Peyer's patch (tissue), 4 donors: ENCODE results near the gene KMO. TPM values are rescaled to one million over a fixed set of nuclear protein-coding genes. Genes with fewer than 3 reads are reported as not detected.

ENCODE experiments used
- DNase-seq, 3 donors: peaks; one replicate each; pipeline ENCODE4 v3.0.0-alpha.2; 2017 to 2019
- H3K27ac ChIP-seq, 4 donors: fragments of 200-600 bp; sonication (generic); one replicate each; pipeline ENCODE4 v1.5.1; 2016 to 2019
- H3K27me3 ChIP-seq, 2 donors: fragments of 200-600 bp; sonication (generic); one replicate each; pipeline ENCODE4 v1.5.1; 2019
- H3K36me3 ChIP-seq, 3 donors: fragments of 200-600 bp; sonication (generic); one replicate each; pipeline ENCODE4 v1.5.1; 2016 to 2019
- H3K4me1 ChIP-seq, 4 donors: fragments of 200-600 bp; sonication (generic); one replicate each; pipeline ENCODE4 v1.5.1; 2016 to 2019
- H3K4me3 ChIP-seq, 4 donors: fragments of 200-600 bp; sonication (generic); 1 replicate in 3 of 4; 2 replicates in 1 of 4; pipeline ENCODE4 v1.5.1; 2016 to 2019; ENCODE audit warnings: mild to moderate bottlenecking in 1 of 4
- H3K9me3 ChIP-seq, 4 donors: fragments of 200-600 bp; sonication (generic); one replicate each; pipeline ENCODE4 v1.5.1; 2016 to 2019; ENCODE audit warnings: mild to moderate bottlenecking in 1 of 4
- POLR2A ChIP-seq, 2 donors: fragments of 450-650 bp; IDR thresholded peaks; one replicate each; pipeline ENCODE4 v1.5.1; 2017; ENCODE audit warnings: antibody characterized with exemption in 2 of 2, mild to moderate bottlenecking in 2 of 2, moderate library complexity in 2 of 2
- total RNA-seq, 4 donors: library from RNA; depleted of rRNA; stranded (reverse); fragments of >200 nt; gene quantifications; one replicate each; pipeline ENCODE4 v1.1.0, GENCODE V29; 2016
- TF ChIP-seq, protein P1 (sequence below), 6 experiments: fragments of 450-650 bp in 4 of 6; fragments of 200-600 bp in 2 of 6; sonication (generic) in 1 of 6; IDR thresholded peaks; one replicate each; pipeline ENCODE4 v1.5.1; 2017 to 2019; ENCODE audit warnings: antibody characterized with exemption in 6 of 6, mild to moderate bottlenecking in 3 of 6, moderate library complexity in 1 of 6

KMO gene
- total RNA-seq, 4 donors from 2014 or later, result 0.13 to 32.2 (median 0.70) TPM; not detected in 1

DNA sequence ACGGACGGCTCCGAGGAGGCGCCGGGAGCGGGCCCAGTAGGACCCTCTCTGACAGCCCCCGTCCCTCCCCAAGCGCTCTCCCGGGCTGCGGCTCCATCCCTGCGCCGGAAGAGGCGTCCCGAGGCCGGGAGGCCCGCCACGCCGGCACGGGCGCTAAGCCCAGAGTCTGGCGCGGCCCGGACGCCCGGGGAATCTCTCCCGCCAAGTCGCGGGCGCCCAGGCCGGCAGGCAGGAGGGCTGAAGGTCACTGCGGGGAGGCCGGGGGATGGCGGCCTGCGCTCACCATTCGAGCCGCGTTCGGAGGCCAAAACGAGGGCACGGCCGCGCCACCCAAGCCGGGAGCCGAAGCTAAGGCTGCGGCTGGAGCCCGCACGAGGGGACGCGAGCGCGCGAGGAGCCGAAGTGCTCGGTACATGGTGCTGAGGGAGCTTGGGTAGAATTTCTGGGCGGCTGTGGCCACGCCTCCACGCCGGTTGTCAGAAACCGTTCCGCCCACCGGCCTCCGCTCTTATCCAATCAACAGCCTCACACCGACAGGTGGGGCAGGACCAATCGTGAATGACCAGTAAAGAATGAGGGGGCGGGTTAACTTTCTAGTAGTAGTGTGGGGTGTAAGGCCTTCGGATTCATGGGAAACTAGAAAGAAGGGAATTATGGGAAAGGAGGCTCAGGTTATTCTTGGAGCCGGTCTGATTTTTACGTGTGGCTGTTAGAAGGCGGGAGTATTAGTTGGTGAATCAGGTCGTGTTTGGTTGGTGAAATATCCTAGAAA is 12.7 kb upstream of the KMO start, which contains the start of gene FH:
TSS of gene FH (minus strand) at position 448 of the 772 bp plus-strand sequence. CDS start at position 415, 33 bp downstream.
- Histone ChIP-seq H3K9me3 (no peaks in the 10 kb centered on the region), H3K36me3 (peaks cover 0 to 9% (median 0%) of the 10 kb centered on the region in 3 donors), H3K4me1 (peaks cover 0 to 13% (median 0%) of the 10 kb centered on the region in 4 donors), H3K27me3 (no peaks in the 10 kb centered on the region), H3K4me3 (peak within 1 kb of the TSS; percentile 60 to 90 (median 74)), H3K27ac (peak within 1 kb of the TSS; percentile 64 to 93 (median 88))
- DNase-seq, result peak; percentile 96 to 98 (median 97)
- TF ChIP-seq, protein P1, sequence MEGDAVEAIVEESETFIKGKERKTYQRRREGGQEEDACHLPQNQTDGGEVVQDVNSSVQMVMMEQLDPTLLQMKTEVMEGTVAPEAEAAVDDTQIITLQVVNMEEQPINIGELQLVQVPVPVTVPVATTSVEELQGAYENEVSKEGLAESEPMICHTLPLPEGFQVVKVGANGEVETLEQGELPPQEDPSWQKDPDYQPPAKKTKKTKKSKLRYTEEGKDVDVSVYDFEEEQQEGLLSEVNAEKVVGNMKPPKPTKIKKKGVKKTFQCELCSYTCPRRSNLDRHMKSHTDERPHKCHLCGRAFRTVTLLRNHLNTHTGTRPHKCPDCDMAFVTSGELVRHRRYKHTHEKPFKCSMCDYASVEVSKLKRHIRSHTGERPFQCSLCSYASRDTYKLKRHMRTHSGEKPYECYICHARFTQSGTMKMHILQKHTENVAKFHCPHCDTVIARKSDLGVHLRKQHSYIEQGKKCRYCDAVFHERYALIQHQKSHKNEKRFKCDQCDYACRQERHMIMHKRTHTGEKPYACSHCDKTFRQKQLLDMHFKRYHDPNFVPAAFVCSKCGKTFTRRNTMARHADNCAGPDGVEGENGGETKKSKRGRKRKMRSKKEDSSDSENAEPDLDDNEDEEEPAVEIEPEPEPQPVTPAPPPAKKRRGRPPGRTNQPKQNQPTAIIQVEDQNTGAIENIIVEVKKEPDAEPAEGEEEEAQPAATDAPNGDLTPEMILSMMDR (IDR thresholded peaks at IDR 0.05), result peak in 1 of 6 experiments; percentile 4
- peak; percentile 65 to 93 for TF ChIP-seq POLR2A (IDR thresholded peaks at IDR 0.05)

DNA sequence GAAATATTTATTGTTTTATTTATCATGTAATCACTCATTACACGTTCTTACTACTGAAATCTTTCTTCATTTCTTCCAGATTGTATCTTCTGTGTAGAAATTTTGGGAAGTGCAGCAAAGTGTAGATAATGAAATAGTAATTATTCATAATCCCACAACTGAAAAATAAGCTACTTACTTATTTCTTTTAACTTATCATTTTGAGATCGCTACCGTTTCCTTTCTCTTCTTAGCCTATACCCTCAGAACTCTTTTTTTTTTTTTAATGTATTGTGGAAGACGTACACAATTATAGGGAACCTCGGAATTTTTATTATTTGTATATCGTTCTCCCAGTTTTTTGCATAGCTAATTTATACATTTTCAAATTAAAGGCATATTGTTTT is 12.1 kb upstream of the KMO start:
- Histone ChIP-seq H3K4me1 (peaks cover 0 to 13% (median 0%) of the 10 kb centered on the region in 4 donors), H3K36me3 (peaks cover 0 to 9% (median 0%) of the 10 kb centered on the region in 3 donors), H3K9me3 (no peaks in the 10 kb centered on the region), H3K4me3 (peak overlapping the region; percentile 60 to 90 (median 74)), H3K27me3 (no peaks in the 10 kb centered on the region), H3K27ac (peak overlapping the region; percentile 31 to 93 (median 88))
- TF ChIP-seq, protein P1 (IDR thresholded peaks at IDR 0.05), result no peak
- TF ChIP-seq POLR2A (IDR thresholded peaks at IDR 0.05), result no peak
- DNase-seq, result no peak

DNA sequence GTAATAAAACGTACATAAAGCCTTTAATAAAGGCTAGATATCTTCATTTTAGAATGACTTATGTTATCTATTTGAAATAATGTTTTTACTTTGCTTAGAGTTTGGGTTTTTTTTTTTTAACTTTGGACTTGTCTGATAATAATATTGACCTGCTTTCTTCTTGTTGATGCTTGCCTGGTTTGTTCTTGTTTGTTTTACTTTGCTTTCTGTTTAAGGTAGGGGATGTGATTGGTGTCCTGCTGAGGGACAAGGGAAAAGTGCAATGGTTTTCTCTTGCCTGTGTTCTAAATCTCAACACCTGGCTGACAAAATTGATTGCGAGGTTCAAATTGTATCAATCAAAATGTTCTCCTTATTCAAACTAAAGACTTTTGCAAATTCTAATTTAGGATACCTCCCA is 10.5 kb upstream of the KMO start:
- no peaks in the 10 kb centered on the region for H3K36me3 ChIP-seq
- H3K4me1 ChIP-seq, result peaks cover 0 to 13% (median 0%) of the 10 kb centered on the region in 4 donors
- no peaks in the 10 kb centered on the region for H3K27me3 ChIP-seq
- TF ChIP-seq POLR2A (IDR thresholded peaks at IDR 0.05), result no peak
- TF ChIP-seq, protein P1 (IDR thresholded peaks at IDR 0.05), result no peak
- no peaks in the 10 kb centered on the region for H3K9me3 ChIP-seq
- H3K27ac ChIP-seq, result no peak overlapping the region
- H3K4me3 ChIP-seq, result no peak overlapping the region
- no peak for DNase-seq

DNA sequence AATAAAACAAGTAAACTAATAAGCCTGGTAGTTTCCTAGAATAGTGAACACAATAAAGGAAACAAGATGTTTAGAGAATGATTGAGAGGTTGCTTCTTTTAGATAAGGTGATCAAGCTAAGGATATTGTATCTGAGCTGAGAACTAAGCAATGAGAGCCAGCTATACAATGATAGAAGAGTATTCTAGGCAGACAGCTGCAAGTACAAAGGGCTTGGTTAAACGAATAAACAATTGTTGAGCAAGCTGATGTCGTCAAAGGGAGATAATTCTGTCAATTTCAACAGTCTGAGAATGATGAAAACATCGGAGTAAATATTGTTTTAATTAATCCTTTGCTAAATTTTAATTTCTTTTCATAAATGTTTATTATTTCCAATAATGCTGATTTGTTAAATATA is 7.2 kb upstream of the KMO start:
- no peaks in the 10 kb centered on the region for H3K9me3 ChIP-seq
- H3K4me1 ChIP-seq, result peaks cover 0 to 6% (median 0%) of the 10 kb centered on the region in 4 donors
- no peak for DNase-seq
- TF ChIP-seq POLR2A (IDR thresholded peaks at IDR 0.05), result no peak
- TF ChIP-seq, protein P1 (IDR thresholded peaks at IDR 0.05), result no peak
- no peaks in the 10 kb centered on the region for H3K36me3 ChIP-seq
- H3K27me3 ChIP-seq, result no peaks in the 10 kb centered on the region
- no peak overlapping the region for H3K27ac ChIP-seq
- no peak overlapping the region for H3K4me3 ChIP-seq

DNA sequence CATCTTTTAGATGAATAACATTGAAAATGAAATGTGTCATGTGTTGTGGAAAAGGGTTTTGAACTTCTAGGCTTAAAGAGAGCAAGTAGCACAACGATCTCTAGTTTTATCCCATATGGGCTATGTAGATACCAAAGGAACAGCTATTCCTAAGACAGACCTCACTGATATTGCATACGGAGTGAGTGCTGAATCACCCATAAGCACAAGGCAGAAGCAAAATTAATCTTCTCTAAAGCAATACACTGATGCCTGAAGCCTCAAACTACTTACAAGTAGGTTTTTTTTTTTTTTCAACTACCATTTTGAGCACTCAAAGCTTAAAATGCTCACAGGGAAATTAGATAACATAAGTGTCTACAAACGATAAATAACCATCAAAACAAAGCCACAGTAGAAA is 5.0 kb upstream of the KMO start:
- Histone ChIP-seq H3K36me3 (no peaks in the 10 kb centered on the region), H3K4me3 (no peak overlapping the region), H3K27me3 (no peaks in the 10 kb centered on the region), H3K9me3 (no peaks in the 10 kb centered on the region), H3K4me1 (peaks cover 0 to 1% (median 0%) of the 10 kb centered on the region in 4 donors), H3K27ac (no peak overlapping the region)
- TF ChIP-seq, protein P1 (IDR thresholded peaks at IDR 0.05), result no peak
- no peak for TF ChIP-seq POLR2A (IDR thresholded peaks at IDR 0.05)
- no peak for DNase-seq
